SU-DHL-6 (cell line): ENCODE results near the gene SLC16A10.

Source experiments
- CTCF ChIP-seq: fragments of 200-600 bp; sonication (generic); IDR thresholded peaks from one replicate; pipeline ENCODE4 v1.5.1; 2017; ENCODE audit warnings: antibody characterized with exemption, mild to moderate bottlenecking, low read length, moderate library complexity; ENCODE audit not compliant: insufficient read depth, poor library complexity, severe bottlenecking
- EZH2phosphoT487 ChIP-seq: fragments of 200-600 bp; sonication (generic), shearing (Covaris generic); conservative IDR thresholded peaks from 2 replicates; pipeline ENCODE4 v1.6.1; 2018; ENCODE audit warnings: mild to moderate bottlenecking, antibody characterized with exemption, low read length, moderate library complexity, mixed read lengths

GRCh38 chr6:111250791-111251354 is 163.6 kb downstream of the SLC16A10 start:
- TF ChIP-seq CTCF (no peak), EZH2phosphoT487 (no peak)
